ENCODE results near the gene MCC. TPM values are rescaled to one million over a fixed set of nuclear protein-coding genes. Genes with fewer than 3 reads are reported as not detected.

The MCC gene
- total RNA-seq, 1 experiment from 2014 or later: 0.60 TPM

GRCh38 chr5:113067635-113068344 is 420.5 kb downstream of the MCC start:
- intact Hi-C loops (cut with micrococcal nuclease; ENCODE audit: unreplicated experiment): no loop called here
- Histone ChIP-seq H3K27ac (ENCODE audit: low read depth, low read length, poor library complexity, severe bottlenecking) (no peak overlapping the region), H3K27me3 (replicated peaks; ENCODE audit: insufficient read depth, low read depth, low read length, poor library complexity) (no peaks in the 10 kb centered on the region), H3K9me3 (ENCODE audit: low read depth, low read length, poor library complexity, severe bottlenecking) (no peaks in the 10 kb centered on the region), H3K4me1 (ENCODE audit: insufficient read depth, low read length, poor library complexity, severe bottlenecking) (no peaks in the 10 kb centered on the region), H3K36me3 (ENCODE audit: insufficient read depth, low read length, poor library complexity, severe bottlenecking) (no peaks in the 10 kb centered on the region), H3K4me3 (ENCODE audit: low read depth, low read length, poor library complexity, severe bottlenecking) (no peak overlapping the region)
- CTCF ChIA-PET: no interaction called here
- no peak for TF ChIP-seq EZH2 (IDR thresholded peaks at IDR 0.05; ENCODE audit: borderline replicate concordance, low read depth, low read length, poor library complexity, severe bottlenecking)
- TF ChIP-seq CTCF (conservative IDR thresholded peaks at IDR 0.05; ENCODE audit: low read depth, low read length): no peak
- BruUV-seq (replicated peaks): no TSS peak
- no peak for DNase-seq (ENCODE audit: low spot score)
- POLR2A ChIA-PET (ENCODE audit: low non-redundant PET): no interaction called here

GRCh38 chr5:113065626-113066025 is 422.6 kb downstream of the MCC start:
- POLR2A ChIA-PET (ENCODE audit: low non-redundant PET): no interaction called here
- TF ChIP-seq EZH2 (IDR thresholded peaks at IDR 0.05; ENCODE audit: borderline replicate concordance, low read depth, low read length, poor library complexity, severe bottlenecking) (no peak), CTCF (conservative IDR thresholded peaks at IDR 0.05; ENCODE audit: low read depth, low read length) (no peak)
- BruUV-seq (replicated peaks): no TSS peak

GRCh38 chr5:113064806-113065205 is 423.4 kb downstream of the MCC start:
- H3K36me3 ChIP-seq (ENCODE audit: insufficient read depth, low read length, poor library complexity, severe bottlenecking): no peaks in the 10 kb centered on the region
- H3K9me3 ChIP-seq (ENCODE audit: low read depth, low read length, poor library complexity, severe bottlenecking): no peaks in the 10 kb centered on the region
- no peak for TF ChIP-seq CTCF (conservative IDR thresholded peaks at IDR 0.05; ENCODE audit: low read depth, low read length)
- no peak for TF ChIP-seq EZH2 (IDR thresholded peaks at IDR 0.05; ENCODE audit: borderline replicate concordance, low read depth, low read length, poor library complexity, severe bottlenecking)
- POLR2A ChIA-PET (ENCODE audit: low non-redundant PET): no interaction called here
- H3K27me3 ChIP-seq (replicated peaks; ENCODE audit: insufficient read depth, low read depth, low read length, poor library complexity): peaks cover 5% of the 10 kb centered on the region
- BruUV-seq (replicated peaks): no TSS peak
- H3K4me3 ChIP-seq (ENCODE audit: low read depth, low read length, poor library complexity, severe bottlenecking): no peak overlapping the region
- H3K4me1 ChIP-seq (ENCODE audit: insufficient read depth, low read length, poor library complexity, severe bottlenecking): no peaks in the 10 kb centered on the region
- CTCF ChIA-PET: no interaction called here
- intact Hi-C loops (cut with micrococcal nuclease; ENCODE audit: unreplicated experiment): no loop called here
- H3K27ac ChIP-seq (ENCODE audit: low read depth, low read length, poor library complexity, severe bottlenecking): no peak overlapping the region
- no peak for DNase-seq (ENCODE audit: low spot score)

More at GRCh38 chr5:113065626-113066025, 422.6 kb downstream of the MCC start:
- Histone ChIP-seq H3K36me3 (ENCODE audit: insufficient read depth, low read length, poor library complexity, severe bottlenecking) (no peaks in the 10 kb centered on the region), H3K9me3 (ENCODE audit: low read depth, low read length, poor library complexity, severe bottlenecking) (no peaks in the 10 kb centered on the region), H3K4me3 (ENCODE audit: low read depth, low read length, poor library complexity, severe bottlenecking) (no peak overlapping the region), H3K27ac (ENCODE audit: low read depth, low read length, poor library complexity, severe bottlenecking) (no peak overlapping the region), H3K4me1 (ENCODE audit: insufficient read depth, low read length, poor library complexity, severe bottlenecking) (no peaks in the 10 kb centered on the region), H3K27me3 (replicated peaks; ENCODE audit: insufficient read depth, low read depth, low read length, poor library complexity) (peaks cover 5% of the 10 kb centered on the region)
- DNase-seq (ENCODE audit: low spot score): no peak
- CTCF ChIA-PET: no interaction called here
- intact Hi-C loops (cut with micrococcal nuclease; ENCODE audit: unreplicated experiment): no loop called here

Data from A673 (cell line).